GM12892 (cell line): ENCODE results near the gene GLOD4.

ENCODE experiments used
- POLR2AphosphoS5 ChIP-seq: IDR thresholded peaks from 2 replicates; pipeline ENCODE4 v1.6.1; 2011; ENCODE audit warnings: low read depth, low read length, control low read depth
- TAF1 ChIP-seq: IDR thresholded peaks from 2 replicates; pipeline ENCODE4 v1.6.1; 2011; ENCODE audit warnings: low read depth, mild to moderate bottlenecking, control low read depth, low read length, borderline replicate concordance

DNA sequence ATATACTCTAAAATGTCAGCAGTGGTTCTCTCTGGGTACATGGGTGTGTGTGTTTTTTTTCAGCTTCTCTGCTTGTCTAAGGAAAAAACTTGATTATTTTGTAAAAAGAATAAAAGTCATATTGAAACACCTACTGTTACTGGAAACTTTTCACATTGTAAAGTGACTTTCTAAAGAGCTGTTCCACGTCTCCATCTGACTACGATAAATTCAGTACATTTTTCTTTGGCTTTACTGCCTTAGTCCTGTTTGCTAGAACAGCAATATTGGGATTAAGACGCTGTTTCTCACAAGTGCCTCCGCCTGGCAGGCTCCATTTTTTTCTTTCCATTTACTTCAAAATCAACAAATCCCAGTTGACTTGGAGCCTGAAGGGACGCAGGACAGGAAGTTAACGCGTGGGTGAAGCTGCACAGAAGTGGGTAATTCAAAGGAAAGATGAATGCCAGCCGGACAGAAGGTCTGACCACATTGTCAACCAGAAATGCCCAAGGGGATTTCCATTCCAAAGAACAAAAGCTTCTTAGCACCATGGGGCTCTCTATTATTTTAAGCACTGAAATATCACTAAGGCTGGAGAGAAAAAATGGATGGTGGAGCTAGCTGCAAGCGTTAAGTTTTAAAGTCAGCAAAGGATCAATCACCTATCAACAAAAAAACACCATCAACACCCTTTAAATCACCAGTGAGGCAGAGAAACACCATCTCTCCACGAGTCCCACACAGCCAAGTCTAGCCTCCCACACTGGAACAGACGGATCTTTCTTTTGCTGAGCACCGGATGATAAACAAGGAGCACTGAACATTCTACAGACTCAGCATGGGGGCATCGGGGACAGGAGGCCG is 8.4 kb downstream of the GLOD4 start:
- no peak for TF ChIP-seq POLR2AphosphoS5
- no peak for TF ChIP-seq TAF1
